ENCODE data around the gene IGSF11. TPM values are rescaled to one million over a fixed set of nuclear protein-coding genes. Genes with fewer than 3 reads are reported as not detected.
"Not testable (repeated sequence)": the region's sequence is repeated elsewhere in the genome, so short reads cannot be mapped to it uniquely, and the experiment has no call there.

The IGSF11 gene
- total and polyA plus RNA-seq, 4 donors = 0.02 to 0.17 TPM; not detected in 2

DNA sequence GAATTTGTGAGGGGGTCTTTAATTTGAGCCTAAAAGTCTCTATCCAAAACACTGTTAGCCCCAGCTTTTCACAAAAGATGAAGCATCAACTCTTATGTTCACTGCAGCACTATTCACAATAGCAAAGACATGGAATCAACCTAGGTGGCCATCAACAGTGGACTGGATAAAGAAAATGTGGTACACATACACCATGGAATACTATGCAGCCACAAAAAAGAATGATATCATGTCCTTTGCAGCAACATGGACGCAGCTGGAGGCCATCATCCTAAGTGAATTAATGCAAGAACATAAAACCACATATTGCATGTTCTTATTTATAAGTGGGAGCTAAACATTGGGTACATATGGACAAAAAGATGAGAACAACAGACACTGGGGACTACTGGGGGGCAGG lies 59.2 kb downstream of the IGSF11 start:
- not testable (repeated sequence) for H3K9me3 ChIP-seq (ENCODE audit: control insufficient read depth in 4 of 4, low read length in 3 of 4); H3K9ac ChIP-seq (ENCODE audit: low read depth in 1 of 2, low read length in 2 of 2); H3K4me1 ChIP-seq (ENCODE audit: control insufficient read depth in 4 of 4, insufficient read depth in 4 of 4, low read length in 3 of 4); H3K4me3 ChIP-seq (ENCODE audit: low read depth in 1 of 3, low read length in 3 of 3); H3K27me3 ChIP-seq (ENCODE audit: control insufficient read depth in 4 of 4, insufficient read depth in 4 of 4, low read length in 3 of 4); H3K27ac ChIP-seq (ENCODE audit: low read depth in 1 of 2, low read length in 2 of 2); H3K36me3 ChIP-seq (ENCODE audit: control insufficient read depth in 4 of 4, insufficient read depth in 3 of 4, low read depth in 1 of 4, low read length in 3 of 4); DNase-seq (ENCODE audit: low spot score)
- WGBS = 64% methylated on average over 1 of the region's 1 CpG

GRCh38 chr3:118974356-118975097 lies 60.1 kb downstream of the IGSF11 start:
- Histone ChIP-seq H3K9me3 (ENCODE audit: control insufficient read depth in 4 of 4, low read length in 3 of 4) (no peaks in the 10 kb centered on the region), H3K4me1 (ENCODE audit: control insufficient read depth in 4 of 4, insufficient read depth in 4 of 4, low read length in 3 of 4) (no peaks in the 10 kb centered on the region), H3K4me3 (ENCODE audit: low read depth in 1 of 3, low read length in 3 of 3) (no peak overlapping the region), H3K9ac (ENCODE audit: low read depth in 1 of 2, low read length in 2 of 2) (no peak overlapping the region), H3K36me3 (ENCODE audit: control insufficient read depth in 4 of 4, insufficient read depth in 3 of 4, low read depth in 1 of 4, low read length in 3 of 4) (no peaks in the 10 kb centered on the region), H3K27me3 (ENCODE audit: control insufficient read depth in 4 of 4, insufficient read depth in 4 of 4, low read length in 3 of 4) (peaks cover 0 to 2% (median 0%) of the 10 kb centered on the region in 4 donors), H3K27ac (ENCODE audit: low read depth in 1 of 2, low read length in 2 of 2) (no peak overlapping the region)
- no peak for DNase-seq (ENCODE audit: low spot score)
- TF ChIP-seq FOXA2 (IDR thresholded peaks at IDR 0.05) = no peak
- no peak for TF ChIP-seq EGR1 (IDR thresholded peaks at IDR 0.05; ENCODE audit: low read depth in 2 of 2)
- TF ChIP-seq JUND (IDR thresholded peaks at IDR 0.05) = no peak
- no peak for TF ChIP-seq HNF4A (conservative IDR thresholded peaks at IDR 0.05)
- no peak for TF ChIP-seq HNF4G (IDR thresholded peaks at IDR 0.05)
- TF ChIP-seq TAF1 (conservative IDR thresholded peaks at IDR 0.05) = no peak
- whole genome bisulfite sequencing = 80% methylated on average over 6 of the region's 6 CpGs

GRCh38 chr3:118973050-118973449 lies 61.6 kb downstream of the IGSF11 start:
- no peaks in the 10 kb centered on the region for H3K4me1 ChIP-seq (ENCODE audit: control insufficient read depth in 4 of 4, insufficient read depth in 4 of 4, low read length in 3 of 4)
- H3K9ac ChIP-seq (ENCODE audit: low read depth in 1 of 2, low read length in 2 of 2) = no peak overlapping the region
- no peak overlapping the region for H3K4me3 ChIP-seq (ENCODE audit: low read depth in 1 of 3, low read length in 3 of 3)
- no peaks in the 10 kb centered on the region for H3K9me3 ChIP-seq (ENCODE audit: control insufficient read depth in 4 of 4, low read length in 3 of 4)
- peaks cover 0 to 3% (median 1%) of the 10 kb centered on the region in 4 donors for H3K27me3 ChIP-seq (ENCODE audit: control insufficient read depth in 4 of 4, insufficient read depth in 4 of 4, low read length in 3 of 4)
- DNase-seq (ENCODE audit: low spot score) = no peak
- no peak overlapping the region for H3K27ac ChIP-seq (ENCODE audit: low read depth in 1 of 2, low read length in 2 of 2)
- 82% methylated on average over 3 of the region's 3 CpGs for WGBS
- TF ChIP-seq, protein P1, sequence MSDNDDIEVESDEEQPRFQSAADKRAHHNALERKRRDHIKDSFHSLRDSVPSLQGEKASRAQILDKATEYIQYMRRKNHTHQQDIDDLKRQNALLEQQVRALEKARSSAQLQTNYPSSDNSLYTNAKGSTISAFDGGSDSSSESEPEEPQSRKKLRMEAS (IDR thresholded peaks at IDR 0.05) = no peak
- no peak for TF ChIP-seq YY1 (IDR thresholded peaks at IDR 0.05)
- TF ChIP-seq GABPA (IDR thresholded peaks at IDR 0.05 in 1 of 2, conservative IDR thresholded peaks at IDR 0.05 in 1 of 2) = no peak
- TF ChIP-seq RAD21 (IDR thresholded peaks at IDR 0.05) = no peak
- TF ChIP-seq ATF3 (IDR thresholded peaks at IDR 0.05) = no peak
- TF ChIP-seq, protein P2, sequence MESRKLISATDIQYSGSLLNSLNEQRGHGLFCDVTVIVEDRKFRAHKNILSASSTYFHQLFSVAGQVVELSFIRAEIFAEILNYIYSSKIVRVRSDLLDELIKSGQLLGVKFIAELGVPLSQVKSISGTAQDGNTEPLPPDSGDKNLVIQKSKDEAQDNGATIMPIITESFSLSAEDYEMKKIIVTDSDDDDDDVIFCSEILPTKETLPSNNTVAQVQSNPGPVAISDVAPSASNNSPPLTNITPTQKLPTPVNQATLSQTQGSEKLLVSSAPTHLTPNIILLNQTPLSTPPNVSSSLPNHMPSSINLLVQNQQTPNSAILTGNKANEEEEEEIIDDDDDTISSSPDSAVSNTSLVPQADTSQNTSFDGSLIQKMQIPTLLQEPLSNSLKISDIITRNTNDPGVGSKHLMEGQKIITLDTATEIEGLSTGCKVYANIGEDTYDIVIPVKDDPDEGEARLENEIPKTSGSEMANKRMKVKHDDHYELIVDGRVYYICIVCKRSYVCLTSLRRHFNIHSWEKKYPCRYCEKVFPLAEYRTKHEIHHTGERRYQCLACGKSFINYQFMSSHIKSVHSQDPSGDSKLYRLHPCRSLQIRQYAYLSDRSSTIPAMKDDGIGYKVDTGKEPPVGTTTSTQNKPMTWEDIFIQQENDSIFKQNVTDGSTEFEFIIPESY (IDR thresholded peaks at IDR 0.05) = no peak
- no peak for TF ChIP-seq HNF4G (IDR thresholded peaks at IDR 0.05)
- no peak for TF ChIP-seq JUND (IDR thresholded peaks at IDR 0.05)
- TF ChIP-seq SP1 (IDR thresholded peaks at IDR 0.05) = no peak
- TF ChIP-seq FOXA1 (IDR thresholded peaks at IDR 0.05) = no peak
- TF ChIP-seq EGR1 (IDR thresholded peaks at IDR 0.05; ENCODE audit: low read depth in 2 of 2) = no peak
- H3K36me3 ChIP-seq (ENCODE audit: control insufficient read depth in 4 of 4, insufficient read depth in 3 of 4, low read depth in 1 of 4, low read length in 3 of 4) = no peaks in the 10 kb centered on the region
